H1 (cell line): ENCODE results near the gene GLIPR2. TPM values are rescaled to one million over a fixed set of nuclear protein-coding genes. Genes with fewer than 3 reads are reported as not detected.
A peak's percentile ranks its signal among the peaks of the same experiment; 100 is the strongest.

Source experiments
- CTCF ChIA-PET: fragments of 300-600 bp; sonication (Branson Sonifier 250); formaldehyde crosslinking; loops from one replicate; lab custom pipeline; 2021; ENCODE audit not compliant: partially characterized antibody; lab: Charles Lee
- POLR2A ChIA-PET: fragments of 300-600 bp; sonication (Branson Sonifier 250); formaldehyde crosslinking; loops from one replicate; lab custom pipeline; 2021; ENCODE audit warnings: inconsistent platforms; ENCODE audit not compliant: partially characterized antibody; lab: Charles Lee
- DNase-seq, 2 experiments: peaks; one replicate each; pipeline versions ENCODE4 v3.0.0 to v3.0.0-alpha.2; 2010 to 2022; ENCODE audit warnings: low spot score in 2 of 2, low read depth in 1 of 2, mixed read lengths in 1 of 2
- FAIRE-seq: peaks from 2 replicates; lab custom pipeline; 2011; peaks lifted over from hg19 to GRCh38; lab: Jason Lieb, UNC
- H2AFZ ChIP-seq: 2 replicates; pipeline ENCODE4 v1.8.1; 2012; ENCODE audit warnings: low read length, inconsistent platforms
- H2AK5ac ChIP-seq: 2 replicates; pipeline ENCODE4 v1.6.1; 2013; ENCODE audit warnings: low read depth, low read length
- H2BK120ac ChIP-seq: replicated peaks from 2 replicates; pipeline ENCODE3; 2013; ENCODE audit warnings: low read depth, low read length, inconsistent platforms
- H2BK12ac ChIP-seq: 2 replicates; pipeline ENCODE4 v1.6.1; 2013; ENCODE audit warnings: low read depth, low read length
- H2BK15ac ChIP-seq: 2 replicates; pipeline ENCODE4 v1.6.1; 2013; ENCODE audit warnings: low read length
- H2BK20ac ChIP-seq: 2 replicates; pipeline ENCODE4 v1.6.1; 2013; ENCODE audit warnings: low read length
- H2BK5ac ChIP-seq: 2 replicates; pipeline ENCODE4 v1.6.1; 2013; ENCODE audit warnings: low read depth, low read length
- H3K14ac ChIP-seq: 2 replicates; pipeline ENCODE4 v1.6.1; 2013; ENCODE audit warnings: inconsistent platforms; ENCODE audit not compliant: insufficient read length
- H3K18ac ChIP-seq: 2 replicates; pipeline ENCODE4 v1.6.1; 2013; ENCODE audit warnings: low read length; ENCODE audit errors: extremely low read depth
- H3K23ac ChIP-seq: 2 replicates; pipeline ENCODE4 v1.6.1; 2013; ENCODE audit warnings: inconsistent platforms; ENCODE audit not compliant: insufficient read length
- H3K23me2 ChIP-seq: 2 replicates; pipeline ENCODE4 v1.6.1; 2013; ENCODE audit warnings: low read depth, low read length
- H3K27ac ChIP-seq: 2 replicates; pipeline ENCODE4 v1.6.1; 2011; ENCODE audit warnings: low read depth, low read length, inconsistent platforms
- H3K27me3 ChIP-seq, 4 experiments: replicated peaks in 1 of 4; 1 replicate in 1 of 4; 2 replicates in 3 of 4; pipeline versions ENCODE4 v1.6.1 to v1.8.1; 2011 to 2013; ENCODE audit warnings: low read length in 3 of 4, mild to moderate bottlenecking in 3 of 4, inconsistent platforms in 2 of 4, mixed read lengths in 2 of 4, moderate library complexity in 1 of 4; ENCODE audit not compliant: control insufficient read depth in 3 of 4, insufficient read depth in 3 of 4; ENCODE audit errors: extremely low read depth in 1 of 4
- H3K36me3 ChIP-seq, 4 experiments: 2 replicates each; pipeline versions ENCODE4 v1.6.1 to v1.8.1; 2011 to 2013; ENCODE audit warnings: mild to moderate bottlenecking in 4 of 4, low read length in 3 of 4, moderate library complexity in 2 of 4, control low read depth in 1 of 4, inconsistent platforms in 1 of 4; ENCODE audit not compliant: insufficient read depth in 4 of 4, control insufficient read depth in 2 of 4
- H3K4ac ChIP-seq: replicated peaks from 2 replicates; pipeline ENCODE3; 2013; ENCODE audit warnings: low read length, low read depth, mixed read lengths, inconsistent platforms; ENCODE audit not compliant: insufficient read length
- H3K4me1 ChIP-seq, 4 experiments: replicated peaks in 1 of 4; 1 replicate in 1 of 4; 2 replicates in 3 of 4; pipeline versions ENCODE4 v1.6.1 to v1.8.1; 2011 to 2013; ENCODE audit warnings: low read length in 3 of 4, inconsistent platforms in 2 of 4, mixed read lengths in 1 of 4; ENCODE audit not compliant: insufficient read depth in 4 of 4, control insufficient read depth in 3 of 4
- H3K4me2 ChIP-seq, 2 experiments: 2 replicates each; pipeline versions ENCODE4 v1.6.1 to v1.8.1; 2011 to 2013; ENCODE audit warnings: low read depth in 2 of 2, low read length in 2 of 2, control low read depth in 1 of 2, inconsistent platforms in 1 of 2, mild to moderate bottlenecking in 1 of 2; ENCODE audit not compliant: insufficient read depth in 1 of 2
- H3K4me3 ChIP-seq, 4 experiments: fragments of 200-600, 300-600 bp in 1 of 4; sonication (generic), shearing (Covaris generic), sonication (Bioruptor Twin) in 1 of 4; 2 replicates each; pipeline versions ENCODE4 v1.5.1 to v1.8.1; 2011 to 2016; ENCODE audit warnings: low read length in 4 of 4, low read depth in 3 of 4, control low read depth in 2 of 4, inconsistent platforms in 2 of 4, mild to moderate bottlenecking in 2 of 4, mixed read lengths in 1 of 4, moderate library complexity in 1 of 4; ENCODE audit not compliant: insufficient read depth in 2 of 4; ENCODE audit errors: extremely low read depth in 1 of 4
- H3K56ac ChIP-seq: replicated peaks from 2 replicates; pipeline ENCODE3; 2013; ENCODE audit warnings: low read depth, mild to moderate bottlenecking, mixed read lengths, low read length, inconsistent platforms; ENCODE audit not compliant: insufficient read length
- H3K79me1 ChIP-seq: 2 replicates; pipeline ENCODE4 v1.6.1; 2013; ENCODE audit warnings: low read depth, low read length, control low read depth
- H3K79me2 ChIP-seq, 2 experiments: 2 replicates each; pipeline versions ENCODE4 v1.6.1 to v1.8.1; 2012 to 2013; ENCODE audit warnings: low read length in 2 of 2, mild to moderate bottlenecking in 2 of 2, inconsistent platforms in 1 of 2; ENCODE audit not compliant: insufficient read depth in 2 of 2, control insufficient read depth in 1 of 2
- H3K9ac ChIP-seq, 4 experiments: replicated peaks in 1 of 4; 1 replicate in 1 of 4; 2 replicates in 3 of 4; pipeline versions ENCODE4 v1.6.1 to v1.8.1; 2011 to 2013; ENCODE audit warnings: low read depth in 3 of 4, low read length in 3 of 4, control low read depth in 2 of 4, mild to moderate bottlenecking in 2 of 4, moderate library complexity in 2 of 4, inconsistent platforms in 1 of 4; ENCODE audit errors: extremely low read depth in 1 of 4
- H3K9me3 ChIP-seq, 2 experiments: 2 replicates each; pipeline versions ENCODE4 v1.6.1 to v1.8.1; 2012 to 2013; ENCODE audit warnings: mild to moderate bottlenecking in 2 of 2, moderate library complexity in 2 of 2, control low read depth in 1 of 2, inconsistent platforms in 1 of 2, low read depth in 1 of 2, low read length in 1 of 2, mixed read lengths in 1 of 2; ENCODE audit not compliant: insufficient read depth in 2 of 2
- H4K20me1 ChIP-seq, 2 experiments: replicated peaks in 1 of 2; 2 replicates each; pipeline versions ENCODE3 to v1.8.1; 2011 to 2013; ENCODE audit warnings: inconsistent platforms in 2 of 2, low read length in 2 of 2, mild to moderate bottlenecking in 1 of 2; ENCODE audit not compliant: insufficient read depth in 2 of 2, control insufficient read depth in 1 of 2
- H4K5ac ChIP-seq: 2 replicates; pipeline ENCODE4 v1.6.1; 2013; ENCODE audit warnings: low read length, low read depth, mixed read lengths, inconsistent platforms; ENCODE audit not compliant: insufficient read length
- H4K8ac ChIP-seq: 2 replicates; pipeline ENCODE4 v1.8.0; 2013; ENCODE audit warnings: mild to moderate bottlenecking, moderate library complexity, low read length, inconsistent platforms; ENCODE audit not compliant: insufficient read depth; ENCODE audit errors: extremely low read depth
- H4K91ac ChIP-seq: replicated peaks from 2 replicates; pipeline ENCODE3; 2013; ENCODE audit warnings: low read length, mixed read lengths, inconsistent platforms; ENCODE audit not compliant: insufficient read length
- ASH2L ChIP-seq: fragments of 200-600, 300-600 bp; sonication (generic); IDR thresholded peaks from one replicate; pipeline ENCODE4 v1.7.1; 2017; ENCODE audit warnings: low read length
- BACH1 ChIP-seq: IDR thresholded peaks from 2 replicates; pipeline ENCODE4 v1.6.1; 2012; ENCODE audit warnings: low read length, improper control_type of control experiment
- BRCA1 ChIP-seq: IDR thresholded peaks from 2 replicates; pipeline ENCODE4 v1.6.1; 2012; ENCODE audit warnings: low read depth, low read length, improper control_type of control experiment
- CREB1 ChIP-seq: IDR thresholded peaks from 2 replicates; pipeline ENCODE4 v1.6.1; 2012; ENCODE audit warnings: inconsistent platforms
- FOSL1 ChIP-seq: IDR thresholded peaks from 2 replicates; pipeline ENCODE4 v1.6.1; 2011; ENCODE audit warnings: mild to moderate bottlenecking, low read depth, low read length, moderate library complexity; ENCODE audit not compliant: insufficient read depth
- KDM1A ChIP-seq: fragments of 200-600, 300-600 bp; sonication (generic); IDR thresholded peaks from 2 replicates; pipeline ENCODE4 v1.7.1; 2016; ENCODE audit warnings: mild to moderate bottlenecking, low read length, borderline replicate concordance
- MAX ChIP-seq: IDR thresholded peaks from 2 replicates; pipeline ENCODE4 v1.6.1; 2012; ENCODE audit warnings: inconsistent platforms
- NANOG ChIP-seq: IDR thresholded peaks from 2 replicates; pipeline ENCODE4 v1.6.1; 2011; ENCODE audit warnings: low read length, low read depth, mild to moderate bottlenecking, inconsistent platforms; ENCODE audit not compliant: insufficient read depth, poor library complexity, severe bottlenecking
- RAD21 ChIP-seq, 2 experiments: IDR thresholded peaks in 1 of 2; conservative IDR thresholded peaks in 1 of 2; 2 replicates each; pipeline ENCODE4 v1.6.1; 2011; ENCODE audit warnings: low read depth in 2 of 2, low read length in 2 of 2, improper control_type of control experiment in 1 of 2, inconsistent platforms in 1 of 2, mild to moderate bottlenecking in 1 of 2, moderate library complexity in 1 of 2
- SAP30 ChIP-seq: fragments of 300-600 bp; sonication (generic); IDR thresholded peaks from 2 replicates; pipeline ENCODE4 v1.7.1; 2012; ENCODE audit warnings: low read length, moderate library complexity, mild to moderate bottlenecking, inconsistent platforms; ENCODE audit not compliant: insufficient read depth, insufficient replicate concordance
- WGBS, 2 experiments: shearing (Covaris generic) in 1 of 2; methylation state at CpG; one replicate each; pipeline versions ENCODE4 v1.1.6 to v1.1.7; 2013 to 2015; ENCODE audit warnings: low lambda C conversion rate in 2 of 2, mixed read lengths in 2 of 2, inconsistent platforms in 1 of 2, low coverage in 1 of 2, missing lambda C conversion rate in 1 of 2; ENCODE audit not compliant: insufficient replicate concordance in 2 of 2, insufficient coverage in 1 of 2, insufficient read length in 1 of 2; ENCODE audit errors: extremely low coverage in 1 of 2, missing lambda C conversion rate in 1 of 2; 5-methylcytosine and 5-hydroxymethylcytosine counted together
- polyA plus RNA-seq, 7 experiments: library from polyadenylated mRNA; depleted of rRNA in 3 of 7; stranded (reverse) in 5 of 7; unstranded in 2 of 7; fragments of >200 nt in 5 of 7; fragments of 200-250 nt in 2 of 7; gene quantifications; 1 replicate in 5 of 7; 2 replicates in 1 of 7; 4 replicates in 1 of 7; pipeline versions ENCODE4 v1.2.1 to v1.2.3, GENCODE V29; 2011 to 2013; ENCODE audit warnings: missing spikeins in 2 of 7, mixed read lengths in 2 of 7
- total RNA-seq: library from RNA; stranded (reverse); fragmentation: NEBNext Ultra II Directional; extraction: Animal tissue kit (Norgen Biotek cat#: 25700); gene quantifications from 2 replicates; pipeline ENCODE4 v1.2.1, GENCODE V29; 2021

GLIPR2 gene
- total and polyA plus RNA-seq, 2 of the 8 experiments (the other 6 are each of a cell fraction or from before 2014, with no cell fraction given) = 7.9 to 12.0 TPM

GRCh38 chr9:36166168-36166927 lies 29.8 kb downstream of the GLIPR2 start:
- WGBS, 2 experiments = 15% methylated on average over 55 of the region's 58 CpGs; no CpG with 5 or more reads in 1 of the 2 experiments
- CTCF ChIA-PET = interaction anchor here (0.6 to 10.2 kb wide), 29 partner anchors 9 to 1129 kb away, joined by 3 to 153 read pairs (median 5); partner anchors contain the start of genes CLTA and GLIPR2
- Histone ChIP-seq H3K79me1 (no peaks in the 10 kb centered on the region), H3K4me2 (peak overlapping the region; percentile 23 to 74; a peak in 3 of 4 replicates), H2BK5ac (no peak overlapping the region; the same call in 1 of the 2 replicates), H2AK5ac (no peak overlapping the region), H3K4me1 (peaks cover 11 to 25% (median 17%) of the 10 kb centered on the region in 4 experiments), H3K23ac (no peak overlapping the region), H3K23me2 (peaks cover 2% of the 10 kb centered on the region; the same call in 1 of the 2 replicates), H3K9me3 (no peaks in the 10 kb centered on the region), H3K56ac (no peak overlapping the region), H3K4me3 (peak overlapping the region; percentile 29 to 62 (median 39)), H3K18ac (peak overlapping the region; percentile 32; the same call in 1 of the 2 replicates), H4K91ac (peak overlapping the region; percentile 51), H3K4ac (no peak overlapping the region), H3K9ac (no peak overlapping the region), H3K27ac (no peak overlapping the region), H4K8ac (no peak overlapping the region), H4K5ac (peak overlapping the region; percentile 77), H2BK15ac (no peak overlapping the region), H2BK20ac (no peak overlapping the region), H3K36me3 (no peaks in the 10 kb centered on the region), H3K27me3 (no peaks in the 10 kb centered on the region), H3K14ac (no peak overlapping the region), H2BK120ac (no peak overlapping the region), H4K20me1 (no peaks in the 10 kb centered on the region), H2AFZ (peak overlapping the region; percentile 86), H2BK12ac (peak overlapping the region; percentile 80; the same call in 1 of the 2 replicates), H3K79me2 (no peaks in the 10 kb centered on the region)
- peak; percentile 39 for FAIRE-seq
- POLR2A ChIA-PET = interaction anchor here (0.6 to 4.4 kb wide), 4 partner anchors 23 to 62 kb away, joined by 3 to 19 read pairs (median 5); partner anchors contain the start of genes CLTA and GLIPR2
- peak; percentile 25 to 96 for DNase-seq
- TF ChIP-seq NANOG (no peak), MAX (peak; percentile 60), SAP30 (no peak), KDM1A (peak; percentile 99), BRCA1 (no peak), BACH1 (no peak), ASH2L (peak; percentile 57), CREB1 (no peak), RAD21 (IDR thresholded peaks at IDR 0.05 in 1 of 2, conservative IDR thresholded peaks at IDR 0.05 in 1 of 2; ENCODE audit: low read depth in 2 of 2, low read length in 2 of 2) (peak; percentile 85), FOSL1 (no peak)
